Body of pancreas (tissue), 4 donors: Measurements from ENCODE around the gene FBXO4. TPM values are rescaled to one million over a fixed set of nuclear protein-coding genes. Genes with fewer than 3 reads are reported as not detected.

Experiments used
- ATAC-seq: fragments of 150-250 bp; one replicate; pipeline ENCODE4 v1.9.1; 2016
- DNase-seq, 4 donors: peaks; one replicate each; pipeline ENCODE4 v3.0.0-alpha.2; 2019
- H3K27ac ChIP-seq, 4 donors: fragments of 200-600 bp; sonication (generic); 1 replicate in 3 of 4; 2 replicates in 1 of 4; pipeline versions ENCODE4 v1.5.1 to v1.6.1; 2016 to 2019; ENCODE audit warnings: mild to moderate bottlenecking in 1 of 4, mixed read lengths in 1 of 4, moderate library complexity in 1 of 4
- H3K27me3 ChIP-seq, 2 donors: fragments of 200-600 bp; sonication (generic); one replicate each; pipeline ENCODE4 v1.6.0; 2016; ENCODE audit warnings: mild to moderate bottlenecking in 1 of 2
- H3K36me3 ChIP-seq, 2 donors: fragments of 200-600 bp; sonication (generic); replicated peaks in 1 of 2; 2 replicates each; pipeline ENCODE4 v1.5.1; 2016; ENCODE audit warnings: low read depth in 2 of 2; ENCODE audit not compliant: insufficient read depth in 1 of 2
- H3K4me1 ChIP-seq: fragments of 200-600 bp; sonication (generic); one replicate; pipeline ENCODE4 v1.6.0; 2016
- H3K4me3 ChIP-seq, 2 donors: fragments of 200-600 bp; sonication (generic); 1 replicate in 1 of 2; 2 replicates in 1 of 2; pipeline ENCODE4 v1.5.1; 2016 to 2019
- H3K9me3 ChIP-seq, 3 donors: fragments of 200-600 bp; sonication (generic); 1 replicate in 2 of 3; 2 replicates in 1 of 3; pipeline ENCODE4 v1.5.1; 2016
- CTCF ChIP-seq, 7 experiments: fragments of 450-650 bp in 4 of 7; fragments of 200-600 bp in 3 of 7; sonication (generic) in 3 of 7; IDR thresholded peaks; one replicate each; pipeline ENCODE4 v1.5.1; 2016 to 2019; ENCODE audit warnings: antibody characterized with exemption in 7 of 7
- POLR2A ChIP-seq, 3 donors: fragments of 450-650 bp; IDR thresholded peaks; one replicate each; pipeline ENCODE4 v1.6.1; 2016; ENCODE audit warnings: antibody characterized with exemption in 3 of 3, mild to moderate bottlenecking in 2 of 3
- whole genome bisulfite sequencing, 2 donors: methylation state at CpG; one replicate each; pipeline ENCODE4 v1.1.5; 2017; 5-methylcytosine and 5-hydroxymethylcytosine counted together
- intact Hi-C: fragments of 100-400 bp; cut with DNase I; formaldehyde crosslinking; loops from one replicate; pipeline ENCODE4 v1.15.1; 2023
- total RNA-seq, 2 donors: library from RNA; depleted of rRNA; stranded (reverse); fragments of >200 nt; gene quantifications; one replicate each; pipeline ENCODE4 v1.1.0, GENCODE V29; 2016

FBXO4 gene
- total RNA-seq, 2 donors from 2014 or later, result 11.2 to 14.3 TPM

DNA sequence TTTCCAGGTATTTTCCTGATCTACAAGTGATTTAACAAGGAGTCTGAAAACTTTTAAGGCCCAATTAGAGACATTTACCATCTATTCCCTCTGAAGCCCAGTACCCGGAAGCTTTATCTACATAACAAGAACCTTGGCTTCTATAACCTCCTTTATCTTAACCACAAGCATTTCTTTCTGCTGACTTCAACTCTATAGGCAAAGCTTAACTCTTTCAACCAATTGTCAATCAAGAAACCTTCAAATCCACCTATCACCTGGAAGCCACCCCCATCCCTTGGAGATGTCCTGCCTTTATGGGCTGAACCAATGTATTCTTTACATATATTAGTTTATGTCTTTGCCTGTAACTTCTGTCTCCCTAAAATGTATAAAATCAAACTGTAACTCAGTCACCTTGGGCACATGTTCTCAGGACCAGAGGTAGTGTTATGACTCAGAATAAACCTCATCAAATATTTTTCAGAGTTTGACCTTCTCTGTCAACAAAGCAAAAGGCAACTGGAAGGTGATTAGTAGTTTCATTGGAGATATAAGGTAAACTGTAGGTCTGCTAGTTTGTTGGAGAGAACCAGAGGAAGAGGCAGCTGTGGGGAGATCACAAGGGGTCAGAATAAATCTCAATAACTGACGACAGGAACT lies 33.9 kb upstream of the FBXO4 start:
- no peaks in the 10 kb centered on the region for H3K36me3 ChIP-seq
- no peak for DNase-seq
- WGBS, 2 donors, result 45 to 48% methylated on average over 2 of the region's 2 CpGs

GRCh38 chr5:41892031-41892430 lies 33.0 kb upstream of the FBXO4 start:
- intact Hi-C loops, result no loop called here
- no peak for DNase-seq
- no peak for ATAC-seq

More for the DNA sequence above, 33.9 kb upstream of the FBXO4 start:
- no peak overlapping the region for H3K27ac ChIP-seq
- H3K27me3 ChIP-seq, result no peaks in the 10 kb centered on the region
- no peak overlapping the region for H3K4me3 ChIP-seq
- no peak for ATAC-seq
- TF ChIP-seq POLR2A (IDR thresholded peaks at IDR 0.05) (no peak), CTCF (IDR thresholded peaks at IDR 0.05) (no peak)
- intact Hi-C loops, result no loop called here
- H3K9me3 ChIP-seq, result no peaks in the 10 kb centered on the region
- no peaks in the 10 kb centered on the region for H3K4me1 ChIP-seq

GRCh38 chr5:41893074-41893851 lies 31.8 kb upstream of the FBXO4 start:
- Histone ChIP-seq H3K4me3 (no peak overlapping the region), H3K36me3 (no peaks in the 10 kb centered on the region), H3K27ac (no peak overlapping the region), H3K4me1 (no peaks in the 10 kb centered on the region), H3K9me3 (no peaks in the 10 kb centered on the region), H3K27me3 (no peaks in the 10 kb centered on the region)
- ATAC-seq (no peak), DNase-seq (no peak)
- TF ChIP-seq CTCF (IDR thresholded peaks at IDR 0.05) (no peak), POLR2A (IDR thresholded peaks at IDR 0.05) (no peak)
- WGBS, 2 donors, result 65 to 85% methylated on average over 3 of the region's 3 CpGs
- intact Hi-C loops, result no loop called here

More at GRCh38 chr5:41892031-41892430, 33.0 kb upstream of the FBXO4 start:
- no peak overlapping the region for H3K4me3 ChIP-seq
- TF ChIP-seq CTCF (IDR thresholded peaks at IDR 0.05), result no peak
- no peak for TF ChIP-seq POLR2A (IDR thresholded peaks at IDR 0.05)
- no peak overlapping the region for H3K27ac ChIP-seq
- H3K36me3 ChIP-seq, result no peaks in the 10 kb centered on the region
- no peaks in the 10 kb centered on the region for H3K9me3 ChIP-seq
- no peaks in the 10 kb centered on the region for H3K27me3 ChIP-seq
- no peaks in the 10 kb centered on the region for H3K4me1 ChIP-seq

DNA sequence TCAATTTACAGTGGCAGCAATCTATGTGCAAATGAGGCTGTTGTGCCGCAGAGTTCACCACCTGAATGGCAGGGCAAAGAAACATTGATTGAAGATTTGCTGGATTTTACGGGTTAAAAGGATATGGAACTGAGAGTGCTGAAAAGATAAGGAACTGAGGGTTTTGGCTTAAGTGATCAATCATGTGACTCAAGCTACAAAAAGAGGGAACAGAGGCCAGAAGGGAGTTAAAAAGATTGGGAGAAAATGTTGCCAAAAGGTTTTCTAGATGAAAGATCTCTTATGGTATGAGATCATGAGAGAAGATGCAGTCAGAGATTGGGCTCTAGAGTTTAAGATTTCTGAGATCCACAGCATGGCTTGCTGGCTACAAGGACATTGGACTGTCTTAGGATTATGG lies 28.9 kb upstream of the FBXO4 start:
- H3K36me3 ChIP-seq, result no peaks in the 10 kb centered on the region
- 23 to 33% methylated on average over 2 of the region's 2 CpGs for WGBS, 2 donors
- DNase-seq (no peak), ATAC-seq (no peak)
- intact Hi-C loops, result no loop called here
- H3K4me3 ChIP-seq, result no peak overlapping the region
- no peaks in the 10 kb centered on the region for H3K4me1 ChIP-seq
- TF ChIP-seq CTCF (IDR thresholded peaks at IDR 0.05) (no peak), POLR2A (IDR thresholded peaks at IDR 0.05) (no peak)
- H3K27ac ChIP-seq, result no peak overlapping the region
- no peaks in the 10 kb centered on the region for H3K27me3 ChIP-seq
- H3K9me3 ChIP-seq, result no peaks in the 10 kb centered on the region
